ENCODE data around the gene VKORC1. TPM values are rescaled to one million over a fixed set of nuclear protein-coding genes. Genes with fewer than 3 reads are reported as not detected.

The VKORC1 gene
- total and polyA plus RNA-seq, 5 donors from 2014 or later = 38.1 to 113 (median 103) TPM

DNA sequence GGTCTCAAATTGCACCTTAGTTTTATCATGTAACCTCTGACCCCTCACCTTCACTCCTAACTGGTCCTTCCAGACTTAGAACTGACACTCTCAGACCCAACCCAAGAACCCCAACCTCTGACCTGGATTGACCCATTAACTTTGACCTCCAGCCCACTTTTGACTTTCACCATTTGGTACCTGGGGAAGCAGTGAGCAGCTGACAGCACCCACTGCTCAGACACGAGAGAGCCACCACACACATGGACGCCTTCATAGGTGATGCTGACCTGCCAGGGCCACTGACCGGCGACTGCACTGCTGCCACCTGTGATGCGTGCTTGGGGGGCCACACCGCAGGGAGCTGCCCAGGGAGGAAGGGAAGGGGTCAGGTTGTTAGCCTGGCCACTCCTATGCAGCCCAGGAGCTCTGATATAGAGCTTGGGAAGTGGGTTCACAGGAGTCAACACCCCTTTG is 38.5 kb upstream of the VKORC1 start:
- H3K27me3 ChIP-seq (ENCODE audit: control insufficient read depth, insufficient read depth, low read length) = no peaks in the 10 kb centered on the region
- Mint-ChIP-seq H3K4me3 (no peak overlapping the region), H3K4me1 (peaks cover 0 to 5% (median under 1%) of the 10 kb centered on the region in 4 donors), H3K27ac (peak overlapping the region in 2 of 3 donors; percentile 47 to 58), H3K27me3 (no peaks in the 10 kb centered on the region), H3K36me3 (peaks cover 6% of the 10 kb centered on the region), H3K9me3 (peaks cover 0 to 1% (median 0%) of the 10 kb centered on the region in 7 donors)
- ATAC-seq (ENCODE audit: low read depth in 2 of 2) (no peak), DNase-seq (no peak)
- H3K4me1 ChIP-seq (ENCODE audit: control insufficient read depth, insufficient read depth, low read length, poor library complexity, severe bottlenecking) = no peaks in the 10 kb centered on the region
- H3K27ac ChIP-seq (ENCODE audit: insufficient read depth, low read length, poor library complexity, severe bottlenecking) = no peak overlapping the region
- peaks cover 33% of the 10 kb centered on the region for H3K36me3 ChIP-seq (ENCODE audit: control insufficient read depth, insufficient read depth, low read length)
- no peaks in the 10 kb centered on the region for H3K9me3 ChIP-seq (ENCODE audit: control insufficient read depth in 2 of 2, low read length in 2 of 2)
- no peak overlapping the region for H3K4me3 ChIP-seq (ENCODE audit: low read depth, low read length)

DNA sequence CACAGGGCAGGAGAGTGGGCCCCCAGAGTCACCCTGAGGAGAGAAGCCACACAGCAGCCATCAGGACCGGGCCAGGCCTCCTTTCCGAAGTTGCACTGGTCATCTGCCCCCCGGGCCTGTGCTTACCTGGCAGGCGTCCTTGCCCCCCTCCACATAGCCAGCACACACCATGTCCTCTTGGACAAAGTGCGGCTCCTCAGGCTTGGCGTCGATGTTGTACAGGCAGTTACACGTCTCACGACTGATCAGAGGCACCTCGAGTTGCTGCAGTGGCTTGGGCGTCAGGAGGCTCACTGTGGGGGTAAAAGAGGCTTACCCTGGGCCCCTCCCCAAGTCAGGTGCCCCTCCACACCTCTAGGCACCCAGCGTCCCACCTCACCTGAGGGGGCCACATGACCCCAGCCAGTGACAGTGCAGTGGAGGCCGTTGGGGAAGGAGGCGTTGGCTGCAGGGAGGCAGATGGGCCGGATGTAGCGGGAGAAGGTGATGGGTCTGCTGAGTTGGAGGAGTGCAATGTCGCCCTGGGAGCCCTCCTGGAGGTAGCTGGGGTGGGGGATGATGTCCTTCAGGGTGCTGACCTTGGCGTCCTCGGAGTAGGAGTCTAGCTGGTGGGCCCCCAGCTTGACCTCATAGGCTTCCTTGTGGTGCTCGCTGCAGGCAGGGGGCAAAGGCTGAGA is 37.8 kb upstream of the VKORC1 start:
- H3K27me3 ChIP-seq (ENCODE audit: control insufficient read depth, insufficient read depth, low read length) = no peaks in the 10 kb centered on the region
- no peak overlapping the region for H3K4me3 ChIP-seq (ENCODE audit: low read depth, low read length)
- no peak overlapping the region for H3K27ac ChIP-seq (ENCODE audit: insufficient read depth, low read length, poor library complexity, severe bottlenecking)
- H3K9me3 Mint-ChIP-seq = peaks cover 0 to 1% (median 0%) of the 10 kb centered on the region in 7 donors
- H3K27me3 Mint-ChIP-seq = no peaks in the 10 kb centered on the region
- peak overlapping the region in 2 of 3 donors; percentile 47 to 58 for H3K27ac Mint-ChIP-seq
- no peaks in the 10 kb centered on the region for H3K9me3 ChIP-seq (ENCODE audit: control insufficient read depth in 2 of 2, low read length in 2 of 2)
- peaks cover 40% of the 10 kb centered on the region for H3K36me3 ChIP-seq (ENCODE audit: control insufficient read depth, insufficient read depth, low read length)
- peaks cover 0 to 5% (median 2%) of the 10 kb centered on the region in 4 donors for H3K4me1 Mint-ChIP-seq
- ATAC-seq (ENCODE audit: low read depth in 2 of 2) (no peak), DNase-seq (no peak)
- H3K4me3 Mint-ChIP-seq = peak overlapping the region in 1 of 4 donors; percentile 73
- no peaks in the 10 kb centered on the region for H3K4me1 ChIP-seq (ENCODE audit: control insufficient read depth, insufficient read depth, low read length, poor library complexity, severe bottlenecking)
- H3K36me3 Mint-ChIP-seq = peaks cover 12% of the 10 kb centered on the region

DNA sequence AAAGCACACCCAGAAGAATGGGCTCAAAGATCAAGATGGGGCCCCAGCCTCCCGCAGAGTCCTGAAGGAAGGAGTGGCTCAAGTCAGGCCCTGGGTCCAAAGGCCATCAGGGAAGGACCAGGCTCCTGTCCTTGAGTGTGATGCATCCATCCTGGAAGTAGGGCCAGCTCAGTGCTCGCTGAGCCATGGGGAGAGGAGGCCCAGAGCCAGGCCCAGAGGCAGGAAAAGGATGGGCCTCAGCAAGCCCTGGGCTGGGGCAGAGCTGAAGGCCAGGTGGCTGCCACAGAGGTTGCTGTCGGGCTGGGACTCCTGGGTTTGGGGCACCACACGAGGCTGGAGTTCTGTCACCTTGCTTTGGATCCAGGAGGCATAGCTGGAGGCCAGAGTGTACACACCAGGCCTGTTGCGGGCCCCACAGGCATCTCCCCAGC is 37.3 kb upstream of the VKORC1 start:
- no peak for DNase-seq
- no peaks in the 10 kb centered on the region for H3K27me3 Mint-ChIP-seq
- H3K4me1 ChIP-seq (ENCODE audit: control insufficient read depth, insufficient read depth, low read length, poor library complexity, severe bottlenecking) = no peaks in the 10 kb centered on the region
- peaks cover 45% of the 10 kb centered on the region for H3K36me3 ChIP-seq (ENCODE audit: control insufficient read depth, insufficient read depth, low read length)
- H3K27ac ChIP-seq (ENCODE audit: insufficient read depth, low read length, poor library complexity, severe bottlenecking) = no peak overlapping the region
- H3K27ac Mint-ChIP-seq = no peak overlapping the region
- H3K9me3 ChIP-seq (ENCODE audit: control insufficient read depth in 2 of 2, low read length in 2 of 2) = no peaks in the 10 kb centered on the region
- peaks cover 12% of the 10 kb centered on the region for H3K36me3 Mint-ChIP-seq
- H3K27me3 ChIP-seq (ENCODE audit: control insufficient read depth, insufficient read depth, low read length) = no peaks in the 10 kb centered on the region
- no peak overlapping the region for H3K4me3 ChIP-seq (ENCODE audit: low read depth, low read length)
- H3K9me3 Mint-ChIP-seq = peaks cover 0 to 1% (median 0%) of the 10 kb centered on the region in 7 donors
- ATAC-seq (ENCODE audit: low read depth in 2 of 2) = no peak
- peaks cover 0 to 5% (median 2%) of the 10 kb centered on the region in 4 donors for H3K4me1 Mint-ChIP-seq
- peak overlapping the region in 1 of 4 donors; percentile 73 for H3K4me3 Mint-ChIP-seq

DNA sequence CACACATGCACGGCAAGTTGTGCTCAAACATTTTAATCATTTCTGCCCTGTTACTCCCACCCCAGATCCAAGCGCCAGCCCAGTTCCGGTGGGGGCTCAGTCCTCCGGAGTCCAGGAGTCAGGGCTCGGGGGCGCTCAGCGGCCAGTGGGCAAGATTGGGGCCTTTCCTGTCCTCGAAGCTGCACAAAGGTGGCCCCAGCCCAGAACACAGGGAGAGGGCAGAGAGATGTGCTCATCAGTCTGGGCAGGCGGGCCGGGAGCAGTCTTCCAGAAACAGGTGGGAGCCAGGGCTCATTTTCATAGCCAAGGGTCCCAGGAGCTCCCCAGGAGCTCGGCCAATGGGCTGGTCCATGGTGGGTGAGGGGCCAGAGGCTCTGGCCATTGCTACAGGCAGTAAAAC is 36.8 kb upstream of the VKORC1 start:
- Histone ChIP-seq H3K27ac (ENCODE audit: insufficient read depth, low read length, poor library complexity, severe bottlenecking) (no peak overlapping the region), H3K9me3 (ENCODE audit: control insufficient read depth in 2 of 2, low read length in 2 of 2) (no peaks in the 10 kb centered on the region), H3K27me3 (ENCODE audit: control insufficient read depth, insufficient read depth, low read length) (no peaks in the 10 kb centered on the region), H3K36me3 (ENCODE audit: control insufficient read depth, insufficient read depth, low read length) (peaks cover 45% of the 10 kb centered on the region), H3K4me1 (ENCODE audit: control insufficient read depth, insufficient read depth, low read length, poor library complexity, severe bottlenecking) (no peaks in the 10 kb centered on the region), H3K4me3 (ENCODE audit: low read depth, low read length) (no peak overlapping the region)
- H3K4me3 Mint-ChIP-seq = no peak overlapping the region
- H3K4me1 Mint-ChIP-seq = peaks cover 0 to 5% (median 2%) of the 10 kb centered on the region in 4 donors
- H3K9me3 Mint-ChIP-seq = peaks cover 0 to 1% (median 0%) of the 10 kb centered on the region in 7 donors
- H3K36me3 Mint-ChIP-seq = peaks cover 12% of the 10 kb centered on the region
- no peak overlapping the region for H3K27ac Mint-ChIP-seq
- DNase-seq (no peak), ATAC-seq (ENCODE audit: low read depth in 2 of 2) (no peak)
- no peaks in the 10 kb centered on the region for H3K27me3 Mint-ChIP-seq

DNA sequence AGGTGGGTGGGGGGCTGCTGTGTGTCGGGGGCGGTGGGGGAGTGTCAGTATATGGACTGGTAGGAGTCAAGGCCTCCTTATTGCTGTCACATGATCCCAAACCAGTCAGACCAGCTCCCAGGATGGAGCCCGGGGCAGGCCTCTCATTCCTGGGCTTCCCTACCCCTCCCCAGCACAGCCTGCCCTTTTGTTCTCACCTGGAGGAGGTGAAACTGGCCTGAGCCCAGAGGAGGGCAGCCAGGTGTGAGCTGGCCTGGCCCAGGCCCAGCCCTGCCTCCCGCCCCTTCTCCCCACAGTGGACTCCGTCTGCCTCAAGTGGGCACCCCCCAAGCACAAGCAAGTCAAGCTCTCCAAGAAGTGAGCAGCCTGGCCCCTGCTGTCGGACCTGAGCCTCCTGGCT is 36.3 kb upstream of the VKORC1 start:
- Mint-ChIP-seq H3K27ac (no peak overlapping the region), H3K4me1 (peaks cover 0 to 10% (median 2%) of the 10 kb centered on the region in 4 donors), H3K9me3 (peaks cover 0 to 1% (median 0%) of the 10 kb centered on the region in 7 donors), H3K36me3 (peaks cover 17% of the 10 kb centered on the region), H3K27me3 (no peaks in the 10 kb centered on the region), H3K4me3 (no peak overlapping the region)
- Histone ChIP-seq H3K36me3 (ENCODE audit: control insufficient read depth, insufficient read depth, low read length) (peaks cover 45% of the 10 kb centered on the region), H3K9me3 (ENCODE audit: control insufficient read depth in 2 of 2, low read length in 2 of 2) (no peaks in the 10 kb centered on the region), H3K27ac (ENCODE audit: insufficient read depth, low read length, poor library complexity, severe bottlenecking) (no peak overlapping the region), H3K4me3 (ENCODE audit: low read depth, low read length) (no peak overlapping the region), H3K27me3 (ENCODE audit: control insufficient read depth, insufficient read depth, low read length) (no peaks in the 10 kb centered on the region), H3K4me1 (ENCODE audit: control insufficient read depth, insufficient read depth, low read length, poor library complexity, severe bottlenecking) (no peaks in the 10 kb centered on the region)
- no peak for DNase-seq
- ATAC-seq (ENCODE audit: low read depth in 2 of 2) = no peak

DNA sequence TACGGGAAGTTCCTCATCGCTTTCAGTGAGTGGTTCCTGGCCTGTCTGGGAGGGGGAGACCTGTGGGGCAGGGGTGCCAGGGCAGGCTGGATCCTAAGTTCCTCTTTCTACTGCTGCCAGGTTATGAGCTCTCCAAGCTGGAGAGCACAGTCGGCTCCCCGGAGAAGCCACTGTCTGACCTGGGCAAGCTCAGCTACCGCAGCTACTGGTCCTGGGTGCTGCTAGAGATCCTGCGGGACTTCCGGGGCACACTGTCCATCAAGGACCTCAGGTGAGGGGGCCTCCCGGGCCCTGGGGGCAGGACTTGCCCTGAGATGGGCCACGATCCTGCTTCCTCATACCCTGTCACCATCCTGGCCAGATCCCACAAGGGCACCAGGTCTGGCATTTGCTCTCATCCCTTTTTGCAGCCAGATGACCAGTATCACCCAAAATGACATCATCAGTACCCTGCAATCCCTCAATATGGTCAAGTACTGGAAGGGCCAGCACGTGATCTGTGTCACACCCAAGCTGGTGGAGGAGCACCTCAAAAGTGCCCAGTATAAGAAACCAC is 35.8 kb upstream of the VKORC1 start:
- no peak overlapping the region for H3K4me3 Mint-ChIP-seq
- no peaks in the 10 kb centered on the region for H3K27me3 Mint-ChIP-seq

DNA sequence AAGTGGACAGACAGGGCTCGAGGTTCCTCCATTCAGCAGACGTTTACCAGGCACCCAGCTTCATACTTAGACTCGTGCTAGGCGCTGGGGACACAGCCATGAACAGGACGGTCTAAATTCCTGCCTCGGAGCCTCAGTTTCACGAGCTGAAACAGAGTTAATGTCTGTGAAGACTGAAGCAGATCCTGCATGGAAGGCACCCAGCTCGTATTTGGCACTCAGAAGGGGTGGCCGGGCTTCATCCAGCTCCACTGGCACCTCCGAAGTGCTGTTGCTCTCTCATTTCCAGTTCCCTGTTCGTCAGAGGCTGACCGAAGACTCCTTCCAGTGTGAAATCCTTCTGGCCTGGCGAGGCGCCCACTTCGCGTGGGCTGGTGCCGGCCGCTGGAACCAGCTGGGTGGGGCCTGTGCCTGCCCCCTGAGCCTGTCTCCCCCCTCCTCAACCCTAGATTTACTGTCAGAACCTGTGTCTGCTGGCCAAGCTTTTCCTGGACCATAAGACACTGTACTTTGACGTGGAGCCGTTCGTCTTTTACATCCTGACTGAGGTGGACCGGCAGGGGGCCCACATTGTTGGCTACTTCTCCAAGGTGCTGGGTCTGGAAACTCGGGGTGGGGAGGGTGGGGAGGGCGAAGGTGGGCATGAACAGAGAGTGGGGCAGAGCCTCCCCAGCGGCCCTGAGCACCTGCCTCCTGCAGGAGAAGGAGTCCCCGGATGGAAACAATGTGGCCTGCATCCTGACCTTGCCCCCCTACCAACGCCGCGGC is 35.2 kb upstream of the VKORC1 start:
- Mint-ChIP-seq H3K27ac (no peak overlapping the region), H3K36me3 (peaks cover 20% of the 10 kb centered on the region), H3K27me3 (no peaks in the 10 kb centered on the region), H3K4me1 (peaks cover 0 to 10% (median 2%) of the 10 kb centered on the region in 4 donors), H3K4me3 (no peak overlapping the region), H3K9me3 (peaks cover 0 to 1% (median 0%) of the 10 kb centered on the region in 7 donors)
- no peak for ATAC-seq (ENCODE audit: low read depth in 2 of 2)
- H3K27me3 ChIP-seq (ENCODE audit: control insufficient read depth, insufficient read depth, low read length) = no peaks in the 10 kb centered on the region
- H3K27ac ChIP-seq (ENCODE audit: insufficient read depth, low read length, poor library complexity, severe bottlenecking) = no peak overlapping the region
- peaks cover 45% of the 10 kb centered on the region for H3K36me3 ChIP-seq (ENCODE audit: control insufficient read depth, insufficient read depth, low read length)
- H3K4me3 ChIP-seq (ENCODE audit: low read depth, low read length) = no peak overlapping the region
- no peak for DNase-seq
- no peaks in the 10 kb centered on the region for H3K4me1 ChIP-seq (ENCODE audit: control insufficient read depth, insufficient read depth, low read length, poor library complexity, severe bottlenecking)
- no peaks in the 10 kb centered on the region for H3K9me3 ChIP-seq (ENCODE audit: control insufficient read depth in 2 of 2, low read length in 2 of 2)

More for the DNA sequence above, 35.8 kb upstream of the VKORC1 start:
- no peak for DNase-seq
- no peak for ATAC-seq (ENCODE audit: low read depth in 2 of 2)
- Histone ChIP-seq H3K27me3 (ENCODE audit: control insufficient read depth, insufficient read depth, low read length) (no peaks in the 10 kb centered on the region), H3K4me1 (ENCODE audit: control insufficient read depth, insufficient read depth, low read length, poor library complexity, severe bottlenecking) (no peaks in the 10 kb centered on the region), H3K27ac (ENCODE audit: insufficient read depth, low read length, poor library complexity, severe bottlenecking) (no peak overlapping the region), H3K9me3 (ENCODE audit: control insufficient read depth in 2 of 2, low read length in 2 of 2) (no peaks in the 10 kb centered on the region), H3K4me3 (ENCODE audit: low read depth, low read length) (no peak overlapping the region), H3K36me3 (ENCODE audit: control insufficient read depth, insufficient read depth, low read length) (peaks cover 45% of the 10 kb centered on the region)
- Mint-ChIP-seq H3K27ac (peak overlapping the region in 1 of 3 donors; percentile 75), H3K4me1 (peaks cover 0 to 10% (median 2%) of the 10 kb centered on the region in 4 donors), H3K9me3 (peaks cover 0 to 1% (median 0%) of the 10 kb centered on the region in 7 donors), H3K36me3 (peaks cover 20% of the 10 kb centered on the region)
